Jurkat, Clone E6-1 (cell line): ENCODE results near the gene SUCLG1. TPM values are rescaled to one million over a fixed set of nuclear protein-coding genes. Genes with fewer than 3 reads are reported as not detected.

Experiments
- DNase-seq: peaks from one replicate; pipeline ENCODE4 v3.0.0-alpha.2; 2011; ENCODE audit warnings: low read depth, low spot score
- H3K4me3 ChIP-seq: 2 replicates; pipeline ENCODE4 v1.5.1; 2011; ENCODE audit warnings: mild to moderate bottlenecking, low read length, control low read depth, moderate library complexity
- polyA plus RNA-seq: library from polyadenylated mRNA; unstranded; fragments of >200 nt; gene quantifications from one replicate; pipeline ENCODE4 v1.2.1, GENCODE V29; 2012; ENCODE audit warnings: missing spikeins; ENCODE audit not compliant: insufficient read length, insufficient read depth

SUCLG1 gene
- 120 TPM for polyA plus RNA-seq

DNA sequence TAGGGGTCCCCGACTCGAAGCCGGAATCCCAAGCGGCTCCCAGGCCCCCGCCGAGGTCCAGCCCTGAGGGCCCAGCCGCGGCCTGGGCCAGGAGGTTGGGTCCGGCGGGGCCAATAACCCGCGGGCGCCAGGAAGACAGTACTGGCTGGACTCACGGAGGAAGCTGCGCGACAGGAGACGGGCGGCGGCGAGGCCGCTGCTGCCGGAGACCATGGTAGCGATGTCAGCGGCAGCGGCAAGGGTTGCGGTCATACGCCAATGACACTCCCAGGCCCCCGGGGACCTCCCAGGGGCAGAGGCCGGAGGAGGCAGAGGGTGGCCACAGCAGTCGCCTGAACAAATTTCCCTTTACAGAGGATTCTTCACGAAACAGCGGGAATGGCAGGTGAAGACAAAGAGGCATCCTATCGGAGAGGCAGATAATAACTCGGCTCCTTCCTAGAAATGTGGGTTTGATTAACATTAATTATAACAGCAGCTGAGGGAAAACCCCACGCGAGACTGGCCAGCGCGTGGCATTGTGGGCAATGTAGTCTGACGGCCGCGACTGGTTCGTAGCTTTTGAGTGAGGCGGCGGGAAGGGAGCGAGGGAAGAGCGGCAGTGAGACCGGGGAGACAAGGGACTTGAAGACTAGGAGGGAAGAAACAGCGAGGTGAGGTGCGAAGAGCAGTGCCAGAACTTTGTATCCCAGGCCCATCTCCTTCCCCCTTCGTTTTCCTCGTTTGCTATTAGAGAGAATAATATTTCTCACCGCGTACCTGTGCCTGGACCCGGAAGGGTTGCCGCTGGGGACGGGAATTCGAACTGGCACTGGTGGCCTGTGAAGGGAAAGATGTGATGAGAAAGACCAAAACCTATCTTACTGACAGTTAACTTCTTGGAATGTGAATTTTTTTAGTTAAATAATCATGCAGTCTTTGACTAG, at the start of gene SUCLG1:
SUCLG1 (minus strand) TSS at position 263 of the 926 bp plus-strand sequence; CDS start at position 252, 11 bp downstream.
- peak; percentile 71 for DNase-seq
- H3K4me3 ChIP-seq = peak within 1 kb of the TSS; percentile 73

DNA sequence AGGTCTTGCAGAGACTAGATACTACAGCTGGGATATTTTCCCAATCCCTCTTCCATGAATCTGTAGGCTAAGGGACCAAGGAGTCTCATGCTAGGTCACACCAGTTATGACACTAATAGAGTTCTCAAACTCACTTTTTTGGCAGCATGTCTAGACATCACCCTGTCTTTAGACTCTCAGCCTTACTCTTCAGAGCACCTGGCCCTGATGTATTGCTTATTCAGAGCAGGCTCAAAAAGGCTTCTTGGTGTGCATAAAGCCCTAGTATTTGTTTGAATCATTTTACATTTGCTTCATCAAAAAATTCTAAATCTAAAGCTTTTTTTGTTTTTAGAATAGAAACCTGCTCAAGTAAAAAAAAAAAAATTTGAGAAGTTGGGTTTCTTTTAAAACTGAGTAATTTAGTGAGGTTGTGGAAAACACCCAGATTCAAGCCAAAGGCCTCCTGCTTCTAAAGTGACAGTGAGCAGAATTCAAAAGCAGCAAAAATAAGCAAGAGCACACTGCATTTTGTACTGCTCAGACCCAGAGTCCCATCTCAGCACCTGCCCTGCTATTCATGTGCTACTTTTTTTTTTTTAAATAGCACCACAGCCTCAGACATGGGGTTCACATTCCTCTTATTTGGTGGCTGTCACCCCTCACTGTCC, 39.2 kb upstream of the SUCLG1 start:
- no peak for DNase-seq
- no peak overlapping the region for H3K4me3 ChIP-seq

DNA sequence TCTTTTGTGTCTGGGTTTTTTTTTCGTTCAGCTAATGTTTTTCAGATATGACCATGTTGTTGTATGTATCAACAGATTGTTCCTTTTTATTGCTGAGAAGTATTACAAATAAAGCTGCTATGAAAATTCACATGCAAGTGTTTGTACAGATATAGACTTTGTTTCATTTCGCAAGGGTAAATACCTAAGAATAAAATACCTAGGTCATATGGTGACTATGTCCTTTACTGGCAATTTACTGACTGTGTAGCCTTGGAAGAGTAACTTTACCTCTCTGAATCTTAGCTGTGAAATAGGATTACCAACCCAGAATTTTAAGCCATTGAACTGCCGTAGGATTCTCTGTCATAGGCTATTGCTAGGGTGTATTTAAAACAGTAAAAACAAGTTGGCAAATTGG, 38.2 kb upstream of the SUCLG1 start:
- no peak for DNase-seq
- H3K4me3 ChIP-seq = no peak overlapping the region

DNA sequence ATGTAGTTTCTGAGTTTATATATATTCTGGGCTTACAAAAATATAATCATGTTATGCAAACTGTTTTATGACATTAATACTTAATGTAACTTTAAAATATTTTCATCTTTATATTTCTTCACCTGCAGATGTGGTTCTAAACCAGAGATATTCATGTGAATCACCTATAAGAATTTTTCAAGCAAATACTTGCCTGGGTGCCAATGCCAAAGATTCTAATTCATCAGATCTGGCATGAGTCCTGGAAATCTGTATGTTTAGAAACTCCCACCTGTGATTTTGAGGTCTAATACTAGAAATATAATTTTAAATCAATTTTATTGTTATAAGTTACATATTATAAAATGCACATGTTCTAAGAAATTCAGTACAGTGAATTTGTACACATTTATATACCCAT, 37.3 kb upstream of the SUCLG1 start:
- no peak for DNase-seq
- no peak overlapping the region for H3K4me3 ChIP-seq

DNA sequence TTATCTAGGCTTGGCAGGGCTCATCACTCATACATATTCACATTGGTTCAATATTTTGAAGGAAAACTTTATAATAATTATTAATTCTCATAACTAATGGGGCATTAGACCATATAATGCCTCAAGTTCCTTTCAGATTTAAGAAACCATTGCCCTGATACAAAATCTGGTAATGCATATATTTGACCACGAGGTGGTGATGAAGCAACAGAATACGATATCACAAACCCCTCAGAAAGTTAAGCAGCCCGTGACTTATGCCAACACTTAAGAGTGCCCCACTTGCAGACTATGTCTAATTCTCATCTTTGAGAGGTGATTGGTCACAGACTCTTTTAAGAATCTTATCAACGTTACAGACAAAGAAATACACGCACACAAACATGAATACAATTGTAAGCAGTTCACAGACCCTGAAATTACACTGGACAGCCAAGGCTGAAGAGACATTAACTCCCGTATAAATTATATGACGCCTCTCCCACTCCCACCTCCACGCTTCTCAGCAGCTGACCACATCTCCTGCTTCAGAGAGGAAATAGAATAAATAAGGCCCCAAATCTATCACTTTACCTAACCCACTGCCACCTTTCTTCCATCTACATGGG, 36.6 kb upstream of the SUCLG1 start:
- peak; percentile 68 for DNase-seq
- H3K4me3 ChIP-seq = no peak overlapping the region

DNA sequence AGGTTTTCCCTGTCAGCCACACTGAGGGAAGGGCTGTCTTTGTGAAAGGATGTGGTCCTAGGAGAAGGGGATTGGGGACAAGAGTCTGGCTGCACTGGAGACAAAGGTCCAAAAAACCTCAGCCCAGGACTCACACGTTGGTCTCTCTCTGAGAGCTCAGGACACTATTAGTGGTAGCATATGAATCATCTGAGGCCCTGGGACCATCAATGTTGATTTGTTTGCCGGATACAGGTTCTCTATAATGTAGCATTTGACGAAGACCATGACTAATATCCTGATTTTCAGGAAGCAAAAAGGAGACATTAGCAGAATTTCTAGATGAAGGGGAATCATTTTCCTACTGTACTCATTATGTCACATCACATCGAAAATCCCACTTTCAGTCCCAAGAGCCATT, 35.0 kb upstream of the SUCLG1 start:
- no peak for DNase-seq
- no peak overlapping the region for H3K4me3 ChIP-seq

DNA sequence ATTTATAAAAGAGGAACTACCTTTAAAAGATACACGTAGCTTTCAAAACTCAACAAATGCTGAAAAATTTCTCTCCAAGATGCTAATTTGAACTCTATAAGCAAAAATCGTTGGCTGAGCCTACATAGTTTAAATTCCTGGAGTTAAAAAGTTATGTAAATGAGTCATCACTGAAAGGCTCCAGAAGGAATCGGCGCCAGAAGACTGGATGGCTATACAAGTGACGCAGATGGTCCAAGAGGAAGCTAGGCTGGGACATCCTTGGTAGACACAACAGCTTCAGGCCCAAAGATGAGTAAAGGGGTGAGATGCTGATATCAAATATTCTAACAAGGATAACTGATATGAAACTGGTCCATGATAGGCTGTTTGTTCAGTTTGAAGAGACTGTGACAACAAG, 34.4 kb upstream of the SUCLG1 start:
- DNase-seq = no peak
- no peak overlapping the region for H3K4me3 ChIP-seq

DNA sequence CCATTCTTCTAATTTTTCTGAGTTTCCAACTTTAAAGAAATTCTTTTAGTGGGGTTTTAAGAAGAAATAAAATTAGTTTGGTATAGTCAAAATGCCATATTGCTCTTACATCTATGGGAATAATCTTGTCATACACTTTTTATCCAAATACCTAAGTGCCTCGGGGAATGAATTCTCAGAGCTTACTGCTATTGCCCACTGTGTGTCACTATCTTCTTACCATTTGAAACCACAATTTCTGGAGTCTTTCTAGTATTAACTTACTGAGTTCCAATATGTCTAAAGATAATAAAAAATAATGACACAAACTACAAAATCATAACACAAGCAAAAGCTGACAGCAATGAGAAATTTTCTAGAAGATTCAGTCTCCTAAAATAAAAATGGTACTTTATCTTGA, 33.5 kb upstream of the SUCLG1 start:
- no peak for DNase-seq
- no peak overlapping the region for H3K4me3 ChIP-seq

DNA sequence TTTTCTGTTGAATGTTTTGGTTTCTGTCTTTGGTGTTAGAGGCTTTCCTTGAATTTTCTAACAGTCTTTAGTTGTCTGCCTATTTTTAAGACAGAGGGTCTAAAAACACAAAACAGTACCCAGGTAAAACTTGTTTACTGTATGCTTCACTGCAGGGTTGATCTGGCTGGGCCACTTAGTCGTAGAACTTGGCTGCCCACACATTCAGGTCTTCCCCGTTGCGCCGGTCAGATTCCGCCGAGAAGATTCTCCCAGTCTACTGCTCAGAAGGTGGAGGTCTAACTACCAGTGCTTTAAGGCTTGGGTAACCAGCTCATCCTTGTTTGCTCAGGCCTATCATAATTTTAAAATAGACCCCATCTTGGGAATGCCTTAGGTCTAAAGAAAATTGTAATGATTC, 32.7 kb upstream of the SUCLG1 start:
- no peak overlapping the region for H3K4me3 ChIP-seq
- no peak for DNase-seq

DNA sequence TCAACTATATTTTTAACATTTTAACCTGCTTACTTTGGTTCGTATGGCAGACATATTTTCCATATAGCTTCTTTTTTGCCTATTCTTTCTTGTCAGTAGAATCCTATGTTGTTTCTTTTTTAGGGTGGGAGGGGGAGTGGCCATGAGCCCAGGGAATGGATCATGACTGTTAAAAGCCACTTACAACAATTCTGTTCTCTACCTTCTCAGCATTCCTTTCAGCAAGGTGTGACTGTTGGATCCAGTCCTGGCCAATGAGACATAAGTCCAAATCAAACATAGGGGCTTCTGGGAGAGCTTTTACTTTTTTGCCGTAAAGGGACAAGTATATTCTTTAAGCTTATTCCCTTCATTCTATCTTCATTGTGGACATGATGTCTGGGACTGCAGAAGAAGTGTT, 32.2 kb upstream of the SUCLG1 start:
- no peak overlapping the region for H3K4me3 ChIP-seq
- no peak for DNase-seq

DNA sequence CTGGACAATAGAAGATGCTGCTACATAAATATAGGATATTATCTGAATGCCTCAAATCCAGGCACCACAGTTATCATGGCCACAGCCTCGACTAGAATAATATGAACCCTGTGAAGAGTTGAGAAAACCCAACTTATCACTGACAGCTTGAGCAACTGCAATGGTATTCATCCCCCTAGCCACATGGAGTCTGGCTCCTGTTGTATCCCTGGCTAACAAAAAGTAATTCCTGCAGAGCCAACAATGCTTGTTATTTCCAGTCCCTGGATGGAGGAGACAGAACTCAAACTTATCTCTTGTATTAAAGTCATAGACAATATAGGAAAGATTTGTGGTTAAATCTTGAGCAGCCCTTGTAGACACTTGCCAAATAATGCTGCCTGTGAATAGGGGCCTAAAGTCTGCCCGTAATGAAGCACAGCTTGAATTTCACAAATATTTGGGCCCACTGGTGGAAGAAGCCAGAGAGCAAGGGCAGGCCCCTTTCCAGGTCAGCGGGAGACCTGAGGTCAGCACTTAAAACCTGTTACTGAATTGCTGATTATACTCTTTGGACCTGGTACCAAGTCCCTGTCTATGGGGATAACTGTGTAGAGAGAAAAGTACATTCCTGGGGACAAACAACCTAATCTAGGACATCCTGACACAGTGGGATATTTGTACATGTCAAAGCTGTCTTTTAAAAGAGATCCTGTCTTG, 28.4 kb upstream of the SUCLG1 start:
- DNase-seq = no peak

DNA sequence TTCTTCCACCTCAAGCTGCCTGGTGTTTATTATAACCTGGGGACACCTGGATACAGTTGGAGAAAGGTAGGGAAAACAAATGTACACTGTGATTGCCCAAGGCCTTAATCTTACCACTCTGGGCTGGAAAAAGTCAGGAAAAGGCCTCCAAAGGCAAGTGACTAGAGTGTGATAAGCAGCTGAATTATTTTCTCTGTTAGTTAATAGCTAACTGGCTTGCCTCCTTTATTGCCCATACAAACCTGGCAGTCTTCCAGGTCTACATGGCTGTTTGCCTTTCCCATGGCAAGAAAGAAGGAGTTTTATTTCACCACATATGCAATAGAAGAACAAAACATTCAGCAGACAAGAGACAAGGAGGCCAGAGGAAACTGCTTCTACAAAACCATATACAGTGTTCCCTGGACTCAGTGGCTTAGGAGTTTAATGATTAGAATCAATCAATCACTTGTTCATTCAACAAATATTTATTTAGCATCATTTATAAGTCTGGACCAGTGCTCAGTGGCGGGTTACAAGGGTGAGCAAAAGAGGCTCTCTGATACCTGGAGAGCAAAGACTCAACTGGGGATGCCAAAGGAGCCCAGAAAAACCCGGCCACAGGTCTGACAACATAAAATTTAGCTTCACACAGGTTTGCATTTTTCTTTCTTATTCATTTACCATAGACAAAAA, 27.5 kb upstream of the SUCLG1 start:
- DNase-seq = no peak
- H3K4me3 ChIP-seq = no peak overlapping the region

More for the DNA sequence above, 28.4 kb upstream of the SUCLG1 start:
- H3K4me3 ChIP-seq = no peak overlapping the region

DNA sequence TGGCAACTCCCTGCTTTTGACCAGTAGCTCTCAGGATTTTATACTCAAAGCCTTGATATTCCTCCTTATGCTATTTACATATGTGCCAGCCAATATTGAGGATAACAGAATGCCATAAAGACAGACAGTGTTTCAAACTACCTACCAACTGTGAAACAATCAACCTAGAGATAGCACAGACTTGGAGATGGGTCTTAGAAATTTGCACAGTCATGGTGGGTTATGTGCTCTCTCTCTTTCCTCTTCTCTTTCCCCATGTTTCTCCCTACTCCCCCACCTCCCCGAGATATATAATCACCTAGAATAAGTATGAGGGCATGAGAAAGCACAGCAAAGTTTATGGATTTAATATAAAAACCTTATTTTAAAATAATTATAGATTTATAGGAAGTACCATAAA, 24.2 kb upstream of the SUCLG1 start:
- no peak overlapping the region for H3K4me3 ChIP-seq
- DNase-seq = no peak

DNA sequence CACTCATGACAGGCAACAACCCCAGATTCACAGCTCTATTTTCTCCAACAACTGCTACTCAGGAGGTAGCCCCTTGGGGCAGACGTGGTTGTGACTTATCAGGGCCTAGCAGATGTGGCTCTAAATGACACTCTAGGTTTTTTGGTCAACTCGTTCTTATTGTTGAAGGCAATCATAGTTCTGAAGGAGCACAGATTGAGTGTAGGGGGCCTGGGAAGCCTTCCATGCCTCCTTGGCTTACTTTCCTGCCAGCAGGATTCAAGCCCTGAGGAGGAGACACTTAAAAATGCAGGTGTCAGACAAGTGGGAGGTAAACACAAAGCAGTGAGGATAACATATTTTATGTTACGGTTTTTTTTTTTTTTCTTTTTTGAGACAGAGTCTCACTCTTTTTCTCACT, 23.5 kb upstream of the SUCLG1 start:
- DNase-seq = peak; percentile 8

DNA sequence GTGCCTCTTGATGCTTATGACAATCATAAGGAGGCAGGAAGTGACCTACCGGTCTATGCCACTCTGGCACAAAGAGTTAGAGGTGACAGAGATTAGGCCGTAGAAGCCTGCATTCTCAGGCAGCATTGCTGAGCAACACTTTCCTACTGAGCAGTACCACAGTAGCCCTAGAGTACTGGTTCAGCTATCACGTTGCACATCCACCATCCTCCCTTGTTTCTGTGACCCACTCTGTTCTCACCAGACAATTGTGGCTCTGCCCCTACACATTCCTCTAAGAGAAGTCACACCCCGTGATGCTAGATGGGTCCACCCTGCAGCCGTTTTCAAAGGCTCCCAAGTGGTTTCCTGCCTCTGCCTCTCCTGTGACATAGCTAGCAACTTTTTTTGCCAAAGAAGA, 22.6 kb upstream of the SUCLG1 start:
- DNase-seq = peak; percentile 17
- H3K4me3 ChIP-seq = no peak overlapping the region

More for the DNA sequence above, 23.5 kb upstream of the SUCLG1 start:
- H3K4me3 ChIP-seq = no peak overlapping the region

DNA sequence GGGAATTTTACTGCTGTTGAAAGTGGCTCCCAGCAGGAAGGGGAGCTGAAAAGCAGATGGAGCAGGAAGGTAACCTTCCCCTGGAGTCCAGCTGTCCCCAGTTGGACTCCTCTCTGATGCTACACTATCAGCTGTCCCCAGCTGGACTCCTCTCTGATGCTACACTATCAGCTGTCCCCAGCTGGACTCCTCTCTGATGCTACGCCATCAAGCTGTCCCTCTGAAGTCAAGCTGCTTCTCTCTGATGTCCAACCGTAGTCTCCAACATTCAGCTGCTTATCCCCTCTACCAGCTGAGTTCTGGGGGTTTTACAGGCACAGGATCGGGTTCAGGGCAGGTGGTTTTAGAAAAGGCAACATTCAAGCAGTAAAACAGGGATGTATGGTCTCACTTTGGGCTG, 19.8 kb upstream of the SUCLG1 start:
- H3K4me3 ChIP-seq = no peak overlapping the region
- no peak for DNase-seq

DNA sequence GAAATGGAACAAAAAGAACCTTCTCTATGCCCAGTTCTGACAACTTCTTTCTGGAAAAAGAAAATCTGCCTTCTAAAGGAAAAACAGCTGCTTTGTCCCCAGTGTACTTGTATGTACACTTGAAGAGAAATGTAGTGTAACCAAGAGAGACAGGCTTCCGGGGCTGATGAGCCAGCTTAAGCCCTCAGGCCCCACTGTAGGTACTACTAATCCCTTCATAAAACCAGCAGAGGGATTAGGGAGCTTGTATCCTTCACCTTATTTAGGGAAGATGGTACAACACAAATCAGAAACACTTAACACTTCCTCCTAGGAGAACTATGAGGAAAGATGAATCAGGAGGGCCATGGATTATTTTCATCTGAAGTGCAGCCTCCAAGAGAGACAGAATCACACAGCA, 18.8 kb upstream of the SUCLG1 start:
- no peak for DNase-seq

DNA sequence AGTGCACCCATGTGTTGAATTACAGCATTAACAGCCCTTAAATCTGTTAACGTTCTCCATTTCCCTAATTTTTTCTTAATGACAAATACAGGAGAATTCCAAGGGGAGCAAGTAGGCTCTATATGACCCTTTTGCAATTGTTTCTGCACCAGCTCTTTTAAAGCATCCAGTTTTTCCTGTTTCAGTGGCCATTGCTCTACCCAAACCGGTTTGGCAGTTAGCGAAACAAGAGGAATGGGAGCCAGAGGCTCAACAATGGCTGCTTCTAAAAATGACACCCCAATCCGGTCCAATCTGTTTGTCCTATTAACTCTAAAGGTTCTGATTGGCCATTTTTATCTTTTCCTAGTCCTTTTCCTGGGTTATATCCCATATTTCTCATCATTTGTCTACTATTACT, 15.1 kb upstream of the SUCLG1 start:
- no peak for DNase-seq
- no peak overlapping the region for H3K4me3 ChIP-seq

More for the DNA sequence above, 18.8 kb upstream of the SUCLG1 start:
- no peak overlapping the region for H3K4me3 ChIP-seq
